Caco-2 (cell line): ENCODE data around the gene OLIG2. TPM values are rescaled to one million over a fixed set of nuclear protein-coding genes. Genes with fewer than 3 reads are reported as not detected.

ENCODE experiments used
- BruUV-seq: library from RNA; stranded (reverse); fragments of 400-500 nt; replicated peaks from 2 replicates; lab custom pipeline; 2021; lab: Mats Ljungman, UMichigan
- CTCF ChIA-PET: fragments of 300-600 bp; sonication (Branson Sonifier 250); formaldehyde crosslinking; loops from one replicate; lab custom pipeline; 2022; ENCODE audit warnings: antibody characterized with exemption; lab: Charles Lee
- POLR2A ChIA-PET: fragments of 300-600 bp; sonication (Branson Sonifier 250); formaldehyde crosslinking; loops from one replicate; lab custom pipeline; 2022; ENCODE audit warnings: antibody characterized with exemption; lab: Charles Lee
- DNase-seq, 2 experiments: peaks; one replicate each; pipeline versions ENCODE4 v3.0.0 to v3.0.0-alpha.2; 2020 to 2022
- H3K27me3 ChIP-seq: replicated peaks from 2 replicates; pipeline ENCODE4 v1.6.0; 2011; ENCODE audit warnings: low read length; ENCODE audit not compliant: control insufficient read depth, insufficient read depth
- H3K36me3 ChIP-seq: 2 replicates; pipeline ENCODE4 v1.5.1; 2011; ENCODE audit warnings: low read length; ENCODE audit not compliant: control insufficient read depth, insufficient read depth
- H3K4me1 ChIP-seq: fragments of 250-450 bp; sonication (Bioruptor Pico); 2 replicates; pipeline ENCODE4 v1.5.1; 2020; ENCODE audit warnings: mild to moderate bottlenecking
- H3K4me3 ChIP-seq: 2 replicates; pipeline ENCODE4 v1.5.1; 2011; ENCODE audit warnings: low read depth, mild to moderate bottlenecking, control low read depth, low read length
- H3K9me3 ChIP-seq: fragments of 250-450 bp; sonication (Bioruptor Pico); 2 replicates; pipeline ENCODE4 v1.5.1; 2020; ENCODE audit warnings: mild to moderate bottlenecking, moderate library complexity
- H3K27ac Mint-ChIP-seq: one replicate; pipeline ENCODE4 v1.8.0; 2022; ENCODE audit warnings: mixed read lengths; ENCODE audit not compliant: unreplicated experiment
- H3K27me3 Mint-ChIP-seq: one replicate; pipeline ENCODE4 v1.8.0; 2022; ENCODE audit warnings: mixed read lengths; ENCODE audit not compliant: insufficient read depth, unreplicated experiment
- H3K36me3 Mint-ChIP-seq: one replicate; pipeline ENCODE4 v1.8.0; 2022; ENCODE audit warnings: mild to moderate bottlenecking, mixed read lengths; ENCODE audit not compliant: insufficient read depth, unreplicated experiment
- H3K4me1 Mint-ChIP-seq: one replicate; pipeline ENCODE4 v1.8.0; 2022; ENCODE audit warnings: low read depth, mixed read lengths; ENCODE audit not compliant: unreplicated experiment
- H3K4me3 Mint-ChIP-seq: one replicate; pipeline ENCODE4 v1.8.0; 2022; ENCODE audit warnings: mild to moderate bottlenecking, moderate library complexity, mixed read lengths; ENCODE audit not compliant: unreplicated experiment
- H3K9me3 Mint-ChIP-seq: one replicate; pipeline ENCODE4 v1.8.0; 2022; ENCODE audit warnings: mixed read lengths; ENCODE audit not compliant: unreplicated experiment
- CTCF ChIP-seq, 2 experiments: fragments of 200-600 bp in 1 of 2; IDR thresholded peaks; 1 replicate in 1 of 2; 2 replicates in 1 of 2; pipeline versions ENCODE4 v1.5.1 to v1.8.0; 2011 to 2022; ENCODE audit warnings: antibody characterized with exemption in 1 of 2, control low read depth in 1 of 2, inconsistent platforms in 1 of 2, low read depth in 1 of 2, low read length in 1 of 2, mild to moderate bottlenecking in 1 of 2, moderate library complexity in 1 of 2; ENCODE audit not compliant: insufficient read depth in 1 of 2, severe bottlenecking in 1 of 2, unreplicated experiment in 1 of 2
- intact Hi-C: fragments of 100-400 bp; cut with micrococcal nuclease; formaldehyde crosslinking; loops from one replicate; pipeline ENCODE4 v1.10.0; 2022; ENCODE audit not compliant: unreplicated experiment
- total RNA-seq: library from RNA; stranded (reverse); gene quantifications from 2 replicates; pipeline ENCODE4 v1.2.3, GENCODE V29; 2022

OLIG2 gene
- total RNA-seq, 1 experiment from 2014 or later = not detected

- H3K4me3 Mint-ChIP-seq = no peak overlapping the region
- no peaks in the 10 kb centered on the region for H3K36me3 Mint-ChIP-seq
- H3K9me3 Mint-ChIP-seq = no peaks in the 10 kb centered on the region
- no peak for DNase-seq
- Histone ChIP-seq H3K4me1 (no peaks in the 10 kb centered on the region), H3K27me3 (no peaks in the 10 kb centered on the region), H3K36me3 (no peaks in the 10 kb centered on the region), H3K9me3 (no peaks in the 10 kb centered on the region), H3K4me3 (no peak overlapping the region)
- H3K27me3 Mint-ChIP-seq = peaks cover 23% of the 10 kb centered on the region
- H3K4me1 Mint-ChIP-seq = no peaks in the 10 kb centered on the region
- H3K27ac Mint-ChIP-seq = no peak overlapping the region
- no TSS peak for BruUV-seq
- no peak for TF ChIP-seq CTCF (IDR thresholded peaks at IDR 0.05; ENCODE audit: insufficient read depth in 1 of 2, low read depth in 1 of 2, low read length in 1 of 2, severe bottlenecking in 1 of 2, unreplicated experiment in 1 of 2)
- intact Hi-C loops = no loop called here
- CTCF ChIA-PET = no interaction called here
- POLR2A ChIA-PET = no interaction called here
Measured at GRCh38 chr21:33028773-33029384, 3.1 kb downstream of the OLIG2 start.

- Mint-ChIP-seq H3K36me3 (no peaks in the 10 kb centered on the region), H3K4me1 (no peaks in the 10 kb centered on the region), H3K9me3 (no peaks in the 10 kb centered on the region), H3K27ac (no peak overlapping the region), H3K4me3 (no peak overlapping the region), H3K27me3 (peaks cover 23% of the 10 kb centered on the region)
- POLR2A ChIA-PET = no interaction called here
- no TSS peak for BruUV-seq
- no peaks in the 10 kb centered on the region for H3K9me3 ChIP-seq
- intact Hi-C loops = no loop called here
- CTCF ChIA-PET = no interaction called here
- H3K27me3 ChIP-seq = no peaks in the 10 kb centered on the region
- no peaks in the 10 kb centered on the region for H3K4me1 ChIP-seq
- H3K36me3 ChIP-seq = no peaks in the 10 kb centered on the region
- H3K4me3 ChIP-seq = no peak overlapping the region
- TF ChIP-seq CTCF (IDR thresholded peaks at IDR 0.05; ENCODE audit: insufficient read depth in 1 of 2, low read depth in 1 of 2, low read length in 1 of 2, severe bottlenecking in 1 of 2, unreplicated experiment in 1 of 2) = no peak
- no peak for DNase-seq
Measured at GRCh38 chr21:33029385-33029921, 3.7 kb downstream of the OLIG2 start.

- ChIA-PET POLR2A (no interaction called here), CTCF (no interaction called here)
- H3K27ac Mint-ChIP-seq = no peak overlapping the region
Measured at GRCh38 chr21:33029975-33030461, 4.3 kb downstream of the OLIG2 start.

More at GRCh38 chr21:33029975-33030461, 4.3 kb downstream of the OLIG2 start:
- Histone ChIP-seq H3K4me1 (no peaks in the 10 kb centered on the region), H3K36me3 (no peaks in the 10 kb centered on the region), H3K27me3 (no peaks in the 10 kb centered on the region), H3K9me3 (no peaks in the 10 kb centered on the region), H3K4me3 (no peak overlapping the region)
- DNase-seq = no peak
- H3K9me3 Mint-ChIP-seq = no peaks in the 10 kb centered on the region
- no peak for TF ChIP-seq CTCF (IDR thresholded peaks at IDR 0.05; ENCODE audit: insufficient read depth in 1 of 2, low read depth in 1 of 2, low read length in 1 of 2, severe bottlenecking in 1 of 2, unreplicated experiment in 1 of 2)
- H3K36me3 Mint-ChIP-seq = no peaks in the 10 kb centered on the region
- no TSS peak for BruUV-seq
- intact Hi-C loops = no loop called here
- no peak overlapping the region for H3K4me3 Mint-ChIP-seq
- H3K27me3 Mint-ChIP-seq = peaks cover 23% of the 10 kb centered on the region
- no peaks in the 10 kb centered on the region for H3K4me1 Mint-ChIP-seq
